DND-41 (cell line): Measurements from ENCODE around the gene OR4C13.

ENCODE experiments used
- ATAC-seq: fragments of 200-7000 bp; cut with Tn5 transposase; 3 replicates; pipeline ENCODE4 v1.9.1; 2021; ENCODE audit warnings: low read depth; ENCODE audit not compliant: insufficient read depth
- DNase-seq: peaks from one replicate; pipeline ENCODE4 v3.0.0-alpha.2; 2020
- H2AFZ ChIP-seq: 2 replicates; pipeline ENCODE4 v1.6.0; 2012; ENCODE audit warnings: low read depth, low read length
- H3K27ac ChIP-seq: 2 replicates; pipeline ENCODE4 v1.5.1; 2012; ENCODE audit warnings: low read length, inconsistent platforms
- H3K27me3 ChIP-seq: fragments of 200-600 bp; sonication (generic); 2 replicates; pipeline ENCODE4 v1.6.0; 2012; ENCODE audit warnings: low read length, mild to moderate bottlenecking, inconsistent platforms; ENCODE audit not compliant: insufficient read depth, poor library complexity
- H3K36me3 ChIP-seq: 2 replicates; pipeline ENCODE4 v1.5.1; 2012; ENCODE audit warnings: low read length, inconsistent platforms; ENCODE audit not compliant: insufficient read depth
- H3K4me1 ChIP-seq: 2 replicates; pipeline ENCODE4 v1.5.1; 2012; ENCODE audit warnings: mild to moderate bottlenecking, low read length; ENCODE audit not compliant: insufficient read depth
- H3K4me2 ChIP-seq: 2 replicates; pipeline ENCODE4 v1.6.0; 2012; ENCODE audit warnings: mild to moderate bottlenecking, moderate library complexity, low read length, inconsistent platforms; ENCODE audit not compliant: insufficient read depth
- H3K4me3 ChIP-seq, 2 experiments: fragments of 200-600 bp in 1 of 2; shearing (Covaris generic) in 1 of 2; 2 replicates each; pipeline ENCODE4 v1.5.1; 2012 to 2016; ENCODE audit warnings: inconsistent platforms in 2 of 2, low read length in 2 of 2, mild to moderate bottlenecking in 2 of 2, low read depth in 1 of 2, moderate library complexity in 1 of 2
- H3K79me2 ChIP-seq: 2 replicates; pipeline ENCODE4 v1.6.0; 2012; ENCODE audit warnings: low read length, inconsistent platforms; ENCODE audit not compliant: insufficient read depth
- H3K9ac ChIP-seq: 2 replicates; pipeline ENCODE4 v1.6.0; 2012; ENCODE audit warnings: low read depth, mild to moderate bottlenecking, inconsistent platforms, low read length, moderate library complexity
- H3K9me3 ChIP-seq: 2 replicates; pipeline ENCODE4 v1.5.1; 2012; ENCODE audit warnings: low read length, moderate library complexity, mild to moderate bottlenecking, inconsistent platforms; ENCODE audit not compliant: insufficient read depth, severe bottlenecking
- H4K20me1 ChIP-seq: 2 replicates; pipeline ENCODE4 v1.6.0; 2012; ENCODE audit warnings: low read length; ENCODE audit not compliant: insufficient read depth
- EZH2 ChIP-seq: IDR thresholded peaks from 3 replicates; pipeline ENCODE4 v1.6.1; 2012; ENCODE audit warnings: borderline replicate concordance, low read depth, mild to moderate bottlenecking, moderate library complexity, low read length, inconsistent platforms; ENCODE audit not compliant: severe bottlenecking
- TF ChIP-seq, protein P1 (sequence below): IDR thresholded peaks from 2 replicates; pipeline ENCODE4 v1.5.1; 2012; ENCODE audit warnings: borderline replicate concordance, low read length, moderate library complexity, mild to moderate bottlenecking; ENCODE audit not compliant: poor library complexity, severe bottlenecking; ENCODE audit errors: extremely low read depth

The OR4C13 gene

DNA sequence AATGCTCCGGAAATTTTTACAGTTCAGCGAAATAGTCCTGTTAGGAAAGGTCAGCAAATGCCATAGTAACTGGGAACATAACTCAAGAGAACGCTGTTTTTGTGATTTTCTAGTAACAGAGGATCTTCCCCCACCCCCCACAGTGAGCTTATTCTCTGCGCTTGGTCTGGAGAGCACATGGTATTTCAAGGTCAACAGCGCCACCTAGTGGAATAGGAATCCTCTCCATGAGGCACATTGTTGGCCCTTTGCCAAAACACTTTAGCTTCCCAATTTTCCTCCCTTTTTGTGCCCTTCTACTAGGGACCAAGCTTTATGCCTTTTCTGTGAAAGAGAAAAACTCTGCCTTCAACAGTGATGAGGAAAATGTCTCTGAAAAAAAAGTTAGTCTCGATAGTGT is 43.4 kb downstream of the OR4C13 start:
- peak; percentile 53; the same call in 1 of the 3 replicates for ATAC-seq

More for the DNA sequence above, 43.4 kb downstream of the OR4C13 start:
- no peaks in the 10 kb centered on the region for H3K27me3 ChIP-seq
- no peaks in the 10 kb centered on the region for H3K36me3 ChIP-seq
- TF ChIP-seq, protein P1, sequence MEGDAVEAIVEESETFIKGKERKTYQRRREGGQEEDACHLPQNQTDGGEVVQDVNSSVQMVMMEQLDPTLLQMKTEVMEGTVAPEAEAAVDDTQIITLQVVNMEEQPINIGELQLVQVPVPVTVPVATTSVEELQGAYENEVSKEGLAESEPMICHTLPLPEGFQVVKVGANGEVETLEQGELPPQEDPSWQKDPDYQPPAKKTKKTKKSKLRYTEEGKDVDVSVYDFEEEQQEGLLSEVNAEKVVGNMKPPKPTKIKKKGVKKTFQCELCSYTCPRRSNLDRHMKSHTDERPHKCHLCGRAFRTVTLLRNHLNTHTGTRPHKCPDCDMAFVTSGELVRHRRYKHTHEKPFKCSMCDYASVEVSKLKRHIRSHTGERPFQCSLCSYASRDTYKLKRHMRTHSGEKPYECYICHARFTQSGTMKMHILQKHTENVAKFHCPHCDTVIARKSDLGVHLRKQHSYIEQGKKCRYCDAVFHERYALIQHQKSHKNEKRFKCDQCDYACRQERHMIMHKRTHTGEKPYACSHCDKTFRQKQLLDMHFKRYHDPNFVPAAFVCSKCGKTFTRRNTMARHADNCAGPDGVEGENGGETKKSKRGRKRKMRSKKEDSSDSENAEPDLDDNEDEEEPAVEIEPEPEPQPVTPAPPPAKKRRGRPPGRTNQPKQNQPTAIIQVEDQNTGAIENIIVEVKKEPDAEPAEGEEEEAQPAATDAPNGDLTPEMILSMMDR = peak; percentile 72
- TF ChIP-seq EZH2 = no peak
- DNase-seq = peak; percentile 55
- H3K79me2 ChIP-seq = no peaks in the 10 kb centered on the region
- H3K4me3 ChIP-seq = no peak overlapping the region
- no peak overlapping the region for H3K27ac ChIP-seq
- H2AFZ ChIP-seq = no peak overlapping the region
- H3K9ac ChIP-seq = no peak overlapping the region
- no peaks in the 10 kb centered on the region for H3K9me3 ChIP-seq
- no peaks in the 10 kb centered on the region for H4K20me1 ChIP-seq
- no peaks in the 10 kb centered on the region for H3K4me1 ChIP-seq
- H3K4me2 ChIP-seq = no peak overlapping the region
